HT-29 (cell line): ENCODE data around the gene EMC8. TPM values are rescaled to one million over a fixed set of nuclear protein-coding genes. Genes with fewer than 3 reads are reported as not detected.
"Not testable (repeated sequence)": the region's sequence is repeated elsewhere in the genome, so short reads cannot be mapped to it uniquely, and the experiment has no call there.

Experiments
- DNase-seq: peaks from one replicate; pipeline ENCODE4 v3.0.0-alpha.2; 2015; ENCODE audit warnings: low spot score
- total RNA-seq: library from RNA; depleted of rRNA; stranded (reverse); fragments of >200 nt; shearing (Covaris generic); gene quantifications from 2 replicates; pipeline ENCODE4 v1.2.3, GENCODE V29; 2014

The EMC8 gene
- total RNA-seq, 1 experiment from 2014 or later = 98.2 TPM

DNA sequence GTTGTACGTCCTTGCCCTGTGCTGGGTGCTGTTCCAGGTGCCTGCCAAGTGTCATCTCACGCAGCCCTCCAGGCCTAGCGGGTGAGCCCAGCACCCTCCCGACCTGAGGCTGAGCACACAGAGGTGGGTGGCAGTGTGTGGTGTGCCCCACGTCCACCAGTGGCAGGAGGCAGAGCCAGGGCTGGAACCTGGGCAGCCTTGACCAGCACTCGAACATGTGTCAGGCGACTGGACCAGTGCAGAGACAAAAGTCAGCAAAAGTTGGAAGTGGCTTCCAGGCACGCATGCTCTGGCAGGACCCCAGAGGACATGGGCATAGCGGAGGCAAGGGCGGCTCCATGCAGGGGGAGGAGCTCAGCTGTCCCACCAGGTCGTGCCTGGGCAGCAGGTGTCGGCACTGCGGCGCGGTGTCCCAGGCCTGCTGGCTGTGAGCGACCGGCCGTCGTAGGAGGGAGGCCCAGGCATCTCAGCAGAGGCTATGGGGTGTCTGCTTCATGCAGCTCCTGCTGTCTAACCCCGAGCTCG is 35.9 kb upstream of the EMC8 start:
- no peak for DNase-seq

DNA sequence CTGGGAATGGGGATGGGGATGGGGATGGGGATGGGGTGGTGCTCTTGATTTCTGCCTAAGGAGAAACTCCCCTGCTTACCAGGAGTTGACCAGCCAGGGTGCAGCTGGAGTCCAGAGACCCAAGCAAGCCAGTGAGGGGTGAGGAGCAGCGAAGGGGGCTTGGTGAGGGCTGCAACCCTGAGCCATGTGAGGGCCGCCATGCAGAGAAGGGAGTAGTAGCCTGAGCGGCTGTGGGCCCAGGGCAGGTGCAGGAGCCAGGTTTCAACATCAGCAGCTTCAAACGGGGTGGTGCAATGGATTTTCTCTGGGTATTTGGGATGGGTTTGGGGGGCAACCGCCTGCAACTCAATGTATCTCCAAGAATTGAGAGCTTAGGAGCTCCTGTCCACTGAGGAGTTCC is 35.4 kb upstream of the EMC8 start:
- DNase-seq = no peak

DNA sequence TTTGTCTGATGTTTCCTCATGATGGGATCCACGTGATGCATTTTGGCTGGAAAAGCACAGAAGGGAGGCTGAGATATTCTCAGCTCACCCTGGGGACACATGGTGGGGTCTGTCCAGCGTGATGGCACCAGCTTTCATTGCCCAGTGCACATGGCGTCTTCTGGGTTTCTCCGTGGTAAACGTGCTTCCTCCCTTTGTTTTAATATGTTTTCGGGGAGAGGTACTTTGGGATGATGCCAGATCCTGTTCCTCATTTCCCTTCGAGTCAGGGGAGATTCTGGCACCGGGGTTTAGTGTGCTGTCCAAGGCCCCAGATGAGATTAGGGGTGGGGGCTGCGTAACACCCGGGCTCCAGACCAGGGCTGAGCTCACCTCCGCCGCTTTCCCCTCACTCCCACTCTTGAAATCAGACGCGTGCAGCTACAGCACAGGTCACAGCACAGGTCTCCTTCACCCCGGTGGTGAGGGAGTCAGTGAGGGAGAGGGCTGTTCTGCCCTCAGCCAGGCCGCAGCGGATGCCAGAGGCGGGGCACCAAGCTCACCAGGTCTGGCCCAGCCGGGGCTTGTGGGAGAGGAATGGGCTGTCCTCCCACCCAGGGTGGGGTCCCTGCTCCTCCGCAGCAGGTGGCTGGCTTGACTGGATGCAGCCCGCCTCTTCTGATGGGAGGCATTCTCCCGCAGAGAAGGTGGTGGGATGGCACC is 34.0 kb upstream of the EMC8 start:
- DNase-seq = no peak

DNA sequence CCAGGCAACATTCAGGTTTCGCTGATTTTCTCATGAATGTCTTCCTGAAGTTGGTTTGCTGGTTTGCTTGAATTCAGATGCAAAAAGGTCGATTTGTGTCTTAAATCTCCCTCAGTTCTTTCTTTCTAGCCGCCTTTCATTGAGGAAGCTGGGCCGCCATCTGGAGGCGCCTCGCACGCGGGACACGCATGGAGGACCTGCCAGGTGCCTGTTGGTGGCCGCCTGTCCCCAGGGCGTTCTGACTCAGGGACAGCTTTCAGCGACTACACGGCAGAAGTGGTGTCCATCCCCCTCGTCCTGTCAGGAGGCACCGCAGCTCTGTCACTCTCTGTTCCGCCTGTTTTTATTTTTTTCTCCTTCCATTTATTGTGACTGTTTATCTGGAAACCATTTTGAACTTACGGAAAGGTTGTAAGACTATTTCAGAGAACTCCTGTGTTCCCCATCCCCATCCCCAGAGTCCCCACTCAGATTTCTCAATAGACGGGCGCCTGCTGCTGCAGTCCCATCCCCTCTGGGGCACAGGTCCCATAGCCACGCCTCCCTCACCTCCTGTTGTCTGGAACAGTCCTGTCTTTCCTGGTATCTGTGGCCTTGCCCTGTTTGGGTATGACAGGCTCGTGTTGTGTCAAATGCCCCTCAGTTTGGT is 33.4 kb upstream of the EMC8 start:
- DNase-seq = no peak

DNA sequence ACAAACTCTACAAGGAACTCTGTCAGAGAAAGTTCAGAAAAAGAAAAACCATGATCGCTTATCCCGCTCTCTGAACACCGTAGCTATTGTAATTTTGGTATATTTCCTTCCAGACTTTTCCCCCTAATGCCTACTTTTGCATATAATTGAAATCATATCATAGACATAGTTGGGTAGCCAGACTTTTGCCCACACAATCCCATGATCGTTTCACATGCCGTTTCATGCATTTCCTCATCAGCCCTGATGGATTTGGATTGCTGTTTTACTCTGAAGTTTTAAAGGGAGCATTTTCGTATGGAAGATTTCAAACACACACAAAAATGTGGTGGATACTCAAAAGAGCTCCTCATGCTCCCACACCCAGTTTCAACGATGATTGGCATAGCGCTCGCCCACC is 31.5 kb upstream of the EMC8 start:
- no peak for DNase-seq

DNA sequence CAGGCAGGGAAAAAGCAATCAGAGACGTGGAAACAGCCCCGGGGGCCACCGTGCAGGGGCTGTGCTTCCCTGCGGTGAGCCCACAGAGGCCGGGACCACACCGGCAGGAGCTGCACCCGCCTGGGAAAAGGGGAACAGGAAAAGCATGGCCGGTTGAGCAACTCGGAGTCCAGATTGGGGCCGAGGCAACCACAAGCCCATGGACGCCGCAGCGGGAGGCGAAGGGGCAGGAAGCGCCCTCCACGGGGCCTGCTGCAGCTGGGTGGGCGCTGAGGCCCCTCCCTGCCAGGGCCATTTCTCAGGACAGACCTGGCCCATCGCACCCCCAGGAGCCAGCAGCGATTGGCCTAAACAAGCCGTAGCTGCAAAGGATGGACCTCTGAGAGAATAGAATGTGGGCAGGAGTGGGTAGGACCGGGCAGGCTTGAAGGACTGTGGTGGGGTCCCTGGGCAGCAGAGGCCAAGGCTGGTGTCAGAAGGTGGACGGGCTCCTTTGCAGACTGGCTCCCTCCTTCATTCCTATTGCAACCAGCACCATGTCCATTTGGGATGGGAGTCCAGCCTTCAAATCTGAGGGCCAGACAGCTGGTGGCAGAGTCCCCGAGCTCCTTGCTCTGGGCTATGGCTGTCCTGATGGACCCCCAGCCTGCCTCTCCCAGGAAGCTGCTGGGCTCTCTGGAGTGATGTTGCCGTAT is 30.6 kb upstream of the EMC8 start:
- no peak for DNase-seq

DNA sequence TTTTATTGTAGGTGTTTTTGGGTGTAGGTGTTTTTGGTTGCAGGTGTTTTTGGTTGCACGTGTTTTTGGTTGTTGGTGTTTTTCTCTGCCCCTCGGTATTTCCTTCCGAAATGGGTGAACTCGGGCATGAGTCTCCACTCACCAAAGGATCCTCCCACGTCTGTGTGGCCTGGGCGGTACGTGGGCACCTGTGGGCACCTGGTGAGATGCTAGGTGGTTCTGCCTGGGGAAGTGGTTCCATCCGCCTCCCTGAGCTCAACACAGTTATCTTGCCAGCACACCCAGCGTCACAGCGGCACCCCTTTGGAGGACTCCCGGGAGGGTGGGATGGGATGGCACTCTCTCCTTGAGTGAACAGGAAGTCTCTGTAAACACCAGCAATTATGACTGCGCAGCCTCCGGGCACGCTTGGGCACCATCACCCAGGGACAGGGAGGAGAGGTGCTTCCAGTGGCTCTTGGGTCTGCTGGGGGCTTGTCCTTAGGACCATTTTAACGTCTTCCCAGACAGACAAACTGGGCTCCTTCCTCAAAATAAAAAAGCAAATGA is 29.9 kb upstream of the EMC8 start:
- no peak for DNase-seq

DNA sequence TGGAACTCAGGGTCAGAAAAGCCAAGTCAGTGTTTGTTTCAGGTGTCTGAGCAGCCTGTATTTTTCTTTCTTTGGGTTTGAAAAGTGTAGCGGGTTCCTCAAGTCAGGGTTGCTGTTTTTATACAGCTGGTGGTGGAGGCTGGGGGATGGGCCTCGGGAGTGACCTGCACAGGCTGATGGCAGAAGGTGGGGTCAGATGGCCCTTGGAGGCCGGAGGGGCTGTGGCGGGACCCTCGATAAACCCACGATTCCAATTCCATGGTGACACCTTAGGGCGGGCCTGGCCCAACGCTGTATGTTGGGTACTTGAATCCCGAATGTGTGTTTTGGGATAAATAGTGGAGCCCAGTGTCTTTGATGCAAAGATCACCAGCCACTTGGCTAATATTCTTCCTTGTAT is 28.8 kb upstream of the EMC8 start:
- DNase-seq = no peak

DNA sequence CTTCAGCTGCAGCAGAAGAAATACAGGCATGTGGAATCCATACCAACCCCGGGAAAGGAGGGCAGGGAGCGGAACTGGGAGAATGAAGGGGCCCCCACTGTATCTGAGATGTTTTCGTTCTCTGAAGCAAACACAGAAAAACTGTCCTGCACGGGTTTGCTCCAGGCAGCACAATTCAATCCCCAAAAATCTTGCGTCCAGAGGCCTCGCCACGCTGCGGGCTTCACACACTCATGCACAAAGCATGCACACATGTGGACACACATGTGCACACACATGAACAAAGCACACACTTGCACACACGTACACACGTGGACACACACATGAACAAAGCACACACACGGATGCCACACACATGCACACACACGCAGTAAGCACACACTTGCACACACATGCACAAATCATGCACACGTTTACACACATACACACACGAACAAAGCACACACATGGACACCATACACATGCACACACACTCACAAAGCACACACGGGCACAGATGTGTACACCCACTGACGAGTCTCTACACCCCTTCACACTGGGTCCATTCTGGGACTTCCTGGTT is 27.4 kb upstream of the EMC8 start:
- no peak for DNase-seq

DNA sequence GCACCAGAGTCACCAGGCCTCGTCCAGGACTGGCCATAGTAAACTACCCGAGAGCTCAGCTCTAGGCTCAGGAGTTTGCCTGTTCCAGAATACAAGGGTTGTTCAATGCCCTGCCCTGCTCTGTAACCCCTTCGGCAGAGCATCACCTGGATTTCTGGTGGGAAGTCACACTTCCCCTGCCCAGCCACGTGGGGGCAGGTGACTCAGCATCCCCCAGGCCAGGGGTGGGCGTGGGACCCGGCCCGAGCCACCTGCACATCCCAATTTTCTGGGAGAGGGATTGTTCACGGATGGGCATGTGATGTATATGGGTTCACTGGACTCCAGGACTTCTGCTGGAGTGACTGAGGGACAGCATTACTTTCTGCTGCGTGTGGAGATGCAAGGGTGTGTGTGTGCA is 26.0 kb upstream of the EMC8 start:
- no peak for DNase-seq

DNA sequence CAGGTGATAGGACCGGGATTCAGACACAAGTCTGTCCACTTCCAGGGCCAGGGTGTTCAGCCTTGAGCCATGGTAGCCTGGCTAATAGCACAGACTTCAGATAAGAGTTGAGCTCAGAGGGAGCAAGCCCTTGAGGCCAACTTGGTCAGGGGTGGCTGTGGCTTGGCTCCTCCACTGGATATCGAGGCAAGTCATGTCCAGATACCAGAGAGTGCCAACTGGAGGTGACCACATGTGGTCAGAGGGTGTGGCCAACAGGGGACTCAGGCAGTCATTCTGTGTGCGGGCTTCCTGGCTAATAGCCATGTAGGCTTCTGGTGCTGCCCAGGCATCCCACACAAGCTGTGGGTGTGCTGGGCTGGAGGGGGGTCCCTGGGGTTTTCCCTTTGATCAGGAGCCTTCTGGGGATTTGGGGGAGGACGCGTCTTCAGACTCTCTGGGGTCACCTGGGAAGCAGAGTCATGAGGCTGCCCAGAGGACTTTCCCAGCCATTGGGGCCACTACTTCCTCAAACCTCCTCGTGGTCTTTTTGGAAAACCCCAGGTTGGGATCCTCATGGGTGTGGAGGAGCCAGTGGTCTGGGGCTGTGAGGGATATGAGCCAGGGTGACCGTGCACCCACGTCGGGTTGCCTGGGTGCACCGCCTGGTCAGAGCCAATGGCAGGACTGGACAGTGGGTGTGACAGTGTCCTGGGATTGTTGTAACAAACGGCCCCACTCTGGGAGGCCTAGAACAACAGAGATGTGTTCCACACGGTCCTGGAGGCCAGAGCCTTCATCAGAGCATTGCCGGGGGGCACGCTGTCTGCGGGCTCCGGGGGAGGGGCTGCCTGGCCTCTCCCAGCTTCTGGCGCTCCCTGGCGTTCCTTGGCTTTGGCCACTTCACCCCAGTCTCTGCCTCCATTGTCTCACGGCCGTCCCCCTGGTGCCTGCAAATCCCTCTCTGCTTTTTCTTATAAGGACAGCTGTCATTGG is 25.1 kb upstream of the EMC8 start:
- DNase-seq = no peak

DNA sequence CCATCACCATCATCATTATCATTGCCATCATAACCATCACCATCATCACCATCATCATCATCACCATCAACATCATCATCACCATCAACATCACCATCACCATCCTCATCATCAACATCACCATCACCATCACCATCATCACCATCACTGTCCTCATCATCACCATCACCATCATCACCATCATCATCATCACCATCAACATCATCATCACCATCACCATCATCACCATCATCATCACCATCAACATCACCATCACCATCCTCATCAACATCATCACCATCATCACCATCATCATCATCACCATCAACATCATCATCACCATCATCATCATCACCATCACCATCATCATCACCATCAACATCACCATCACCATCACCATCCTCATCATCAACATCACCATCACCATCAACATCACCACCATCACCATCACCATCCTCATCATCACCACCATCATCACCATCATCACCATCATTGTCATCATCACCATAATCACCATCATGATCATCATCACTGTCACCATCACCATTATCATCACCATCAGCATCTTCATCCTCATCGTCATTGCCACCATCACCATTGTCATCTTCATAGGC is 24.1 kb upstream of the EMC8 start:
- DNase-seq = no peak

DNA sequence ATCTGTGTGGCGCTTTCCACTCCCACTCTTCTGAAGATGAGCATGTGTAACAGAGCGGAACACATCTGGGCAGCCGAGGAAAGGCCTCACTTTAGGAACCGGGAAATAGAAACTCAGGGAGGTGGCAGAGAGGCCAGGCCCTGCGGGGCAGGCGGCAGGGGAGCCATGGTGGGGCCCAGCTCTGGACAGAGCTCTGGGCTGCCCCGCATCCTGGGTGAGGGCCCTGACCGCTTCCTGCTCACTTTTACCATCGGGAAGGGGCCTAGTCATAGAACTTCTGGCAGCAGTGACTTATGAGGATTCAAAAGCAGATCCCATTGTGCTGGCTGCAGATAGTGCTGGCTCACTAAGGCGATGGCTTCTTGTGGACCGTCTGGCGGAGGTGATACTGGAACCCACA is 22.8 kb upstream of the EMC8 start:
- DNase-seq = no peak

DNA sequence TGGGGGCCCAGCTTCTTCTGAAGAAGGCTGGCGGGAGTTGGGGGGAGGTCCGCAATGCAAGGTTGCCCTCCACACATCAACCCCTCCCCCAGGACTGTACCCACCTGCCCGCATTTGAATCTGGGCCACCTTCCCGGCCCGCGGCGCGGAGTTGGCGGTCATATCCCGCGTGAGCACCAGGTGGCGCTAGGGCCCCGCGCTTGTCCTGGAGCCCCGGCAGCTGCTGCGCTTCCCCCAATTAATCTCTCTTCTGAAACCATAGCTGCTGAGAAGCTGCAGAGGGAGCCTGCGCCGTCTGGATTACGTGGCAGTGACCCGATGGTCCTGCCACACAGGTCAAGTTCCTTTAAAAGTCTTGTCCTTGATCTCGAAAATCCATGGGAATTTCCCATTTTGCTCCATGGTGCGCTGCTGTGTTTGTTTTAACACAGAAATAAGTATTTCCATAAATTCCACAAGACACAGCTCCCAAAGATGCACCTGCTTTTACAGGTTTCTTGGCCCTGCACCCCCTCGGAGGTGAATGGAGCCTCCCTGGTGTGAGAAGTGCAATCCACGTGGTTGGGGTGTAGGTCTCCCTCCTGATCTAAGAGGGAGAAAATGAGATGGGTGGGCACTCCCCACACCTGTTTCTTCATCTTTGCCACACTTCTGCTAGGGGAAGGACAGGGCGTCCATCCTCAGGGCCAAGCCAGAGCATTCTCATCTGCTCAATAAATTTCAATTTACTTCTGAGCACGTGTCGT is 22.2 kb upstream of the EMC8 start:
- DNase-seq = peak; percentile 76

DNA sequence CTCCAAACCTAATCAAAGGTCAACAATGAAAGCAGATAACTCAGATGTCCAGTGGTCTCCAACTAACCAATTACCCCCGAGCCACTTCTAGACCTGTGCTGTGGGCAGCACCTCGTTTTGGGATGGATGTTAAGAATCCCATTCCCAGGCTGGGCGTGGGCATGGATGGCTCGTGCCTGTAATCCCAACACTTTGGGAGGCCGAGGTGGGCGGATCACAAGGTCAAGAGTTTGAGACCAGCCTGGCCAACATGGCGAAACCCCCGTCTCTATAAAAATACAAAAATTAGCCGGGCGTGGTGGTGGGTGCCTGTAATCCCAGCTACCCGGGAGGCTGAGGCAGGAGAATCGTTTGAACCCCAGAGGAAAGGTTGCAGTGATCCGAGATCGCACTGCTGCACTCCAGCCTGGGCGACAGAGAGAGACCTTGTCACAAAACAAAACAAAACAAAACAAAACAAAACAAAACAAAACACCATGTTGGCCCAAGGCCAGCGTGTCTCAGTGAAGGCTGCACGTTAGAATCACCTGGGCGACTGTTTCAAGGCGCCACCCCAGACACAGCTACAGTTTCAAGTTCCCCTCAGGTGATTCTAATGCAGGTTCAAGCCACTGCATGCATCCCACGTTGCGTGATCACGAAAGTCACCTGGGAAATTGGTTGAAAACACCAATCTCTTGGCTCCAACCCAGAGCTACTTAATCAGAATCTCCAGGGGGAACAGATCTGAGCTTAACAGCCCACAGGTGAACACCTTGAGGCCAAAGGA is 21.4 kb upstream of the EMC8 start:
- DNase-seq = no peak

DNA sequence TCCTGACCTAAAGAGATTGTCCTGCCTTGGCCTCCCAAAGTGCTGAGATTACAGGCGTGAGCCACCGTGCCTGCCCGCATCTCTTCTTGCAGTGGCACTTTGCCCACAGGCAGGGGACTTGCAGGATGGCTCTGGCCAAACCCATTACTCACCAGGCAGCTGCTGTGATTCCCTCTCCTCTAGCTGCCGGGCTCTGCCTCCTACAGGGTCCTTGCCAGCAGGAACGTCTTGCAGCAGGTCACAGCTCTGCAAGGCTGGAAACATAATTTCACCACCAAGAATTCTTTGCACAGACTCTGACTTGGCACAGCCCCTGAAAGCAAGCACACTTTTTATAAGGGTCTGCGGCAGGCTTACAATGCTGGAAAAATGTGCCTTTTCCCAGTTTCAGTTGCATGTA is 20.4 kb upstream of the EMC8 start:
- no peak for DNase-seq

DNA sequence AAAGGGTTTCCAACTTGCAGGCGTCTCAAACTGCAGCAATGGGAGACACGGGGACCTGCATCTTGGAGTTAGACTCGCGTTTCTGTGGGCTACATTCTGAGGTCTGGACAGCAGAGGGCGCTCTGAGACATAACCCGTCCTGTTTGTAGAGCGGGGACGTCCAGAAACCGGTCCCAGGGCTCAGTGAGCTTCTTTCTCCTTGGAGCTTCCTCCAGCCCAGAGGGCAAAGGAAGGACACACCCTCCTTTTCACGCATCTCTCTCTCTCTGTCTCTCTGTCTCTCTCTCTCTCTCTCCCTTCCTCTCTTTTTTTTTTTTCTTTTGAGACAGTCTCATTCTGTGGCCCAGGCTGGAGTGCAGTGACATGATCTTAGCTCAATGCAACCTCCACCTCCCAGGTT is 19.9 kb upstream of the EMC8 start:
- peak; percentile 92 for DNase-seq

DNA sequence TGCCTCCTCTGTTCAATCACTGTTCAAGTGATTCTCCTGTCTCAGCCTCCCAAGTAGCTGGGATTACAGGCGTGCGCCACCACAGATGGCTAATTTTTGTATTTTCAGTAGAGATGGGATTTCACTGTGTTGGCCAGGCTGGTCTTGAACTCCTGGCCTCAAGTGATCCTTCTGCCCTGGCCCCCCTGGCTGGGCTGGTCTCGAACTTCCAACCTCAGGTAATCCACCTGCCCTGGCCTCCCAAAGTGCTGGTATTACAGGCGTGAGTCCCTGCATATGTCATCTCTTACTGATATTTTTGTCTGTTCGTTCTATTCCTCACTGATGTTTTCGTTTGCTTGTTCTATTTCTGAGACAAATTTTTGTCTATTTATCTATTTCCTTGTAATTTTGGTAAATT is 17.9 kb upstream of the EMC8 start:
- DNase-seq = not testable (repeated sequence)

DNA sequence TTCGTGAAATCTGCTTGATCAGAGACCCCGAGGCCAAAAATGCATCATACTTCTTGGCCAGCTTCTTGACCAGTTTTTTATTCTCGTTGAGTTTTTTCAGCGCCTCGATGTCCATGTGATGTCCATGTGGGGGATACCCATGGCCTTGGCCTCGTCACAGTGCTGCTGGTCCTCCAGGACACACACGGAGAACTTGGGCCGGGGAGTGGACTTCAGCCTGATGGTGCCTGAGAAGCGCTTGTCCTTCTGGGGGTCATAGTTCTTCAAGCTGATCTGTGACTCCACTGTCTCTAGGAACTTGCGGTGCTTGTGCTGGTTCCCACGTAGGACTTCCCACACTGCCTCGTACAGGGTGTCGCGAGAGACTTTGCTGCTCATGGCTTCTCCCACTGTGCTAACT is 16.8 kb upstream of the EMC8 start:
- DNase-seq = no peak
